Neural progenitor cell (in vitro differentiated cells): ENCODE data around the gene OBP2B.

Source experiments
- CTCF ChIP-seq: fragments of 200-600 bp; sonication (generic); IDR thresholded peaks from 2 replicates; pipeline ENCODE4 v1.5.1; 2017; ENCODE audit warnings: antibody characterized with exemption, mild to moderate bottlenecking
- EZH2phosphoT487 ChIP-seq: fragments of 200-600 bp; sonication (generic); IDR thresholded peaks from 2 replicates; pipeline ENCODE4 v1.6.1; 2017; ENCODE audit warnings: antibody characterized with exemption

GRCh38 chr9:133256686-133257091, 47.6 kb upstream of the OBP2B start:
- TF ChIP-seq CTCF (no peak), EZH2phosphoT487 (no peak)
